Measurements from ENCODE around the gene ARL15.

DNA sequence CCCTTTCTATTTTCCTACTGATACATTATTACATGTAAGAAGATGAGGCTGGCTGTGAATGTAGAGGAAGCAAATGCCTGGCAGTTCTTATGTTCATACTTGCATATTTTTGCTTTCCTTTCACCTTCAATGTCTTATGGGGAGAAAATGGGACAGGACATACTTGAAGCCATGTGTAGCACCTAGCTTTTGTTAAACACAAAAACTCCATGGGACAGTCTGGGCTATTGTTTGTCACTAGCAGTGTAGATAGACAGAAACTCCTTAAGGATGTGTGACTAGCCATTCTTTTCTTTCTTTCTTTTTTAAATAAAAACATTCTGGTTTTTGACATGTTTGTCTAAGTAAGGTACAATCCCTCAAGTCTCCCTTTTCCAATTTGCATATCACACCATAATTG is 122.7 kb downstream of the ARL15 start:
- TF ChIP-seq, protein P1, sequence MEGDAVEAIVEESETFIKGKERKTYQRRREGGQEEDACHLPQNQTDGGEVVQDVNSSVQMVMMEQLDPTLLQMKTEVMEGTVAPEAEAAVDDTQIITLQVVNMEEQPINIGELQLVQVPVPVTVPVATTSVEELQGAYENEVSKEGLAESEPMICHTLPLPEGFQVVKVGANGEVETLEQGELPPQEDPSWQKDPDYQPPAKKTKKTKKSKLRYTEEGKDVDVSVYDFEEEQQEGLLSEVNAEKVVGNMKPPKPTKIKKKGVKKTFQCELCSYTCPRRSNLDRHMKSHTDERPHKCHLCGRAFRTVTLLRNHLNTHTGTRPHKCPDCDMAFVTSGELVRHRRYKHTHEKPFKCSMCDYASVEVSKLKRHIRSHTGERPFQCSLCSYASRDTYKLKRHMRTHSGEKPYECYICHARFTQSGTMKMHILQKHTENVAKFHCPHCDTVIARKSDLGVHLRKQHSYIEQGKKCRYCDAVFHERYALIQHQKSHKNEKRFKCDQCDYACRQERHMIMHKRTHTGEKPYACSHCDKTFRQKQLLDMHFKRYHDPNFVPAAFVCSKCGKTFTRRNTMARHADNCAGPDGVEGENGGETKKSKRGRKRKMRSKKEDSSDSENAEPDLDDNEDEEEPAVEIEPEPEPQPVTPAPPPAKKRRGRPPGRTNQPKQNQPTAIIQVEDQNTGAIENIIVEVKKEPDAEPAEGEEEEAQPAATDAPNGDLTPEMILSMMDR (IDR thresholded peaks at IDR 0.05), result no peak
- TF ChIP-seq JUND (IDR thresholded peaks at IDR 0.05) (no peak), RCOR1 (IDR thresholded peaks at IDR 0.05; ENCODE audit: low read length) (no peak), RAD21 (IDR thresholded peaks at IDR 0.05; ENCODE audit: low read length) (no peak), EP300 (IDR thresholded peaks at IDR 0.05; ENCODE audit: borderline replicate concordance in 1 of 2, low read depth in 1 of 2, low read length in 1 of 2) (no peak)
- TF ChIP-seq, protein P2, sequence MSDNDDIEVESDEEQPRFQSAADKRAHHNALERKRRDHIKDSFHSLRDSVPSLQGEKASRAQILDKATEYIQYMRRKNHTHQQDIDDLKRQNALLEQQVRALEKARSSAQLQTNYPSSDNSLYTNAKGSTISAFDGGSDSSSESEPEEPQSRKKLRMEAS (IDR thresholded peaks at IDR 0.05; ENCODE audit: low read depth), result no peak

Data from SK-N-SH (cell line).